SK-N-SH (cell line): ENCODE measurements around the gene MYO18A.

Experiments
- CHD2 ChIP-seq: fragments of 150-350 bp; IDR thresholded peaks from 2 replicates; pipeline ENCODE4 v1.6.1; 2018; ENCODE audit warnings: low read length; ENCODE audit not compliant: partially characterized antibody
- CTCF ChIP-seq: fragments of 200-600 bp; sonication (generic); IDR thresholded peaks from 2 replicates; pipeline ENCODE4 v1.6.1; 2017; ENCODE audit warnings: antibody characterized with exemption, mild to moderate bottlenecking, moderate library complexity
- EP300 ChIP-seq, 2 experiments: IDR thresholded peaks; 2 replicates each; pipeline versions ENCODE4 v1.4.0 to v1.6.1; 2012; ENCODE audit warnings: borderline replicate concordance in 1 of 2, low read depth in 1 of 2, low read length in 1 of 2
- FOXJ3 ChIP-seq: sonication (generic); formaldehyde crosslinking; IDR thresholded peaks from 2 replicates; pipeline ENCODE4 v1.5.1; 2020; ENCODE audit warnings: mild to moderate bottlenecking, missing genetic modification reagents
- FOXM1 ChIP-seq: IDR thresholded peaks from 2 replicates; pipeline ENCODE4 v1.4.0; 2012; ENCODE audit warnings: low read depth, mild to moderate bottlenecking
- GATA2 ChIP-seq: sonication (generic); formaldehyde crosslinking; IDR thresholded peaks from 2 replicates; pipeline ENCODE4 v1.5.0; 2020; ENCODE audit warnings: mild to moderate bottlenecking, missing genetic modification reagents
- MAX ChIP-seq: IDR thresholded peaks from 2 replicates; pipeline ENCODE4 v1.4.0; 2012; ENCODE audit warnings: low read depth
- NRF1 ChIP-seq: IDR thresholded peaks from 2 replicates; pipeline ENCODE4 v1.6.1; 2012; ENCODE audit warnings: low read depth, mild to moderate bottlenecking, low read length
- POLR2AphosphoS5 ChIP-seq: IDR thresholded peaks from 2 replicates; pipeline ENCODE4 v1.6.1; 2012; ENCODE audit warnings: low read depth, low read length
- RFX5 ChIP-seq: IDR thresholded peaks from 2 replicates; pipeline ENCODE4 v1.6.1; 2012; ENCODE audit warnings: mild to moderate bottlenecking, improper control_type of control experiment, low read length
- SMC3 ChIP-seq: IDR thresholded peaks from 2 replicates; pipeline ENCODE4 v1.6.1; 2012; ENCODE audit warnings: low read depth, low read length, improper control_type of control experiment
- USF2 ChIP-seq: fragments of 150-350 bp; IDR thresholded peaks from 2 replicates; pipeline ENCODE4 v1.6.1; 2017; ENCODE audit warnings: antibody characterized with exemption, low read length, low read depth, borderline replicate concordance
- YY1 ChIP-seq: IDR thresholded peaks from 2 replicates; pipeline ENCODE4 v1.4.0; 2012; ENCODE audit warnings: low read depth, mild to moderate bottlenecking

- TF ChIP-seq POLR2AphosphoS5 (no peak), CTCF (no peak), RFX5 (no peak), SMC3 (no peak), NRF1 (no peak), USF2 (no peak), YY1 (no peak), EP300 (IDR thresholded peaks at IDR 0.05; ENCODE audit: borderline replicate concordance in 1 of 2, low read depth in 1 of 2, low read length in 1 of 2) (no peak), GATA2 (CRISPR knock-in tag) (no peak), MAX (no peak), FOXM1 (no peak), FOXJ3 (CRISPR knock-in tag) (no peak), CHD2 (no peak)
Observed at GRCh38 chr17:29210879-29211278, 30.7 kb upstream of the MYO18A start.
